Measurements from ENCODE around the gene YBEY.
"Not testable (repeated sequence)": the region's sequence is repeated elsewhere in the genome, so short reads cannot be mapped to it uniquely, and the experiment has no call there.

Gene YBEY

DNA sequence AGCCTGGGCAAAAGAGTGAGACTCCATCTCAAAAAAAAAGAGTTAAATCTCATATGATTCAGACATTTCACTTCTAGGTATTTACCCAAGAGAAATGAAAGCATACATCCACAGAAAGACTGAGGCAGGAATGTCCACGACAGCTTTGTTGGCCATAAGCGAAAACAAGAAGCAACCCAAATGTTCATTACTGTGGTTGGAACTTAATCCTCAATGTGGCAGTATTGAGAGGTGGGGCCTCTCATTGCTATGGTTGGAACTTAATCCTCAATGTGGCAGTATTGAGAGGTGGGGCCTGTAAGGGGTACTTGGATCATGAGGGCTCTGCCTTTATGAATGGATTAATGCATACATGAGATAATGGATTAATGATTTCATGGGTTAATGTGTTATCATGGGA, 22.3 kb downstream of the YBEY start:
- DNase-seq = no peak

DNA sequence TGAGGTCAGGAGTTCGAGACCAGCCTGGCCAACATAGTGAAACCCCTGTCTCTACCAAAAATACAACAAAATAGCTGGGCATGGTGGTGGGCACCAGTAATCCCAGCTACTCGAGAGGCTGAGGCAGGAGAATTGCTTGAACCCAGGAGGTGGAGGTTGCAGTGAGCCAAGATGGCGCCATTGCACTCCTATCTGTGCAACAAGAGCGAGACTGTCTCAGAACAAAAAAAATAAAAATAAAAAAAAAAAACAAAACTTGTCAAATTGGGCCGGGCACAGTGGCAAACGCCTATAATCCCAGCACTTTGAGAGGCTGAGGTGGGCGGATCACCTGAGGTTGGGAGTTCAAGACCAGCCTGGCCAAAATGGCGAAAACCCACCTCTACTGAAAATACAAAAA, 24.1 kb downstream of the YBEY start:
- not testable (repeated sequence) for DNase-seq

DNA sequence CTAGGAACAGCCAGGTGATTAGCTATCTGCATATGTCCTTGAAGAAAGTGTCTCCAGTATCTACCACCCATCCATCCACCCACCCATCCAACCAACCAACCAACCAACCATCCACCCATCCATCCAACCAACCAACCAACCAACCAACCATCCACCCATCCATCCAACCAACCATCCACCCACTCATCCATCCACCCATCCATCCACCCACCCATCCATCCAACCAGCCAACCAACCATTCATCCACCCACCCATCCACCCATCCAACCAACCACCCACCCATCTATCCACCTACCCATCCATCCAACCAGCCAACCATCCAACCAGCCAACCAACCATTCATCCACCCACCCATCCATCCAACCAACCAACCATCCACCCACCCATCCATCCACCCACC, 25.4 kb downstream of the YBEY start:
- no peak for DNase-seq

DNA sequence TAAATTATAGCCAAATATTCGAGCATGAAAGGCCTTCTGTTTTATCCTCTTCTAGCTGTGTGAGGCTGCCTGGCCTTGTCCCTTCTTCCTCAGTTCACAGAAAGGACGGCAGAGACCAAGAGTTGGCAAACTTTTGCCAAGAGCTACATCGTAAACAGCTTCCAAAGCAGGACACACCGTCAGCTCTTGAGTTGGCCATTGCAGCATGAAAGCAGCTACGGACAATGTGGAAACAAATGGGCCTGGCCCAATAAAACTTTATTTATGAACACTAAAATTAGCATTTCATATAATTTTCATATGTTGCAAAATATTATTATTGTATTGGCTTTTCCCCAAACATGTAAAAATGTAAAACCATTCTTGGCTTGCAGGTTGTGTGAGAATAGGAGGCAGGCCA, 26.8 kb downstream of the YBEY start:
- DNase-seq = no peak

DNA sequence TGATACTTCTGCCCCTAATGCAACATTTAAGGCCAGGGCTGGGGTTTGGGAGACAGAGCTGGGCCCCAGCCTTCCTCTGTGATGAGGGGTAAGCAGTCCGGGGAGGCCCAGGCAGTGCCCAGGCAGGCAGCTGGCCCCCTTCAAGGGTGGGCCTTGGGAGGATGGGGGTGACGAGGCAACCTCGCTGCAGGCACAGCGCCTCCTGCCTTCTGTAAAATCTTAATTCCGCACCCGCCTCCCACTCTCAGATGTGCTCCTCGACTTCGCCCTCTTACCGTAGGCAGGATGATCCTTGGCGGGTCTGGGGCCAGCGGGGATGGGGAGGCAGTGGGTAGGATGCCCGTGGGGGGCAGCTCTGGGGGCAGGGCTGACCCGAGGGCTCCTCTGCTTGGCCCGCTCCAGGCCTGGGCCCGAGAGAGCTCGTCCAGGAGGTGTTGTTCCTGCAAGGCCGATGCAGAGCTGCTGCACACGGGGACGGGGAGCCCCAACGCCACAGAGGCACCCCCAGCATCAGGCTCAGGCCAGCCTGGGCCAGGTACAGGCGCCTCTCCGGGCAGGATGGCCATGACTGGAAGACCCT, 28.4 kb downstream of the YBEY start:
- no peak for DNase-seq

DNA sequence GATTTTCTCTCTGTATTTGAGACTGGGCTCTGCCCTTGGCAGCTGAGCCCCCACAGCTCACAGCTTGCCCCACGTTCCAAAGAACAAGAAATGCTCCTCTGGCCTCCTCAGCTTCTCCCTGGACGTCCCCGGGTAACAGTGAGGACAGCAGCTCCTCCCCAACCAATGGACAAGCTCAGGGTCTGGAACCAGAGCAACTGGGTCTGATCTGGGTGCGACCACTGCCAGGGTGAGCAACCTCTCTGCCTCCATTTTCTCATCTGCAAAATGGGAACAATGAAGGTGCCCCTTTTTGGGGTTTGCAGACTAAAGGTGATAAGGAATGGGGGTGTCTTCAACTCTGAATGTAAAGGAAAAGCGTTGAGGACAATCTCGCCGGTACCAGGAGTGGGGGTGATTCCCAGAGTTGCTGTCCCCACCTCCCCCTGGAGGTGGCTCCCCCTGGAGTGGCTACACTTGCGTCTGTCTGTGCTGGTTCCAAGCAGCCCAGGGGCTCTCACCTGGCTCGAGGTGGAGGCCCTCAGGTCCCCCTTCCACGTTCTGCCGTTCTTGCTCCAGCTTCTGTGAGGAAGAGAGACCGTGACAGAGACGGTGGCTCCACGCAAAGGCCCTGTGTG, 30.7 kb downstream of the YBEY start:
- no peak for DNase-seq

DNA sequence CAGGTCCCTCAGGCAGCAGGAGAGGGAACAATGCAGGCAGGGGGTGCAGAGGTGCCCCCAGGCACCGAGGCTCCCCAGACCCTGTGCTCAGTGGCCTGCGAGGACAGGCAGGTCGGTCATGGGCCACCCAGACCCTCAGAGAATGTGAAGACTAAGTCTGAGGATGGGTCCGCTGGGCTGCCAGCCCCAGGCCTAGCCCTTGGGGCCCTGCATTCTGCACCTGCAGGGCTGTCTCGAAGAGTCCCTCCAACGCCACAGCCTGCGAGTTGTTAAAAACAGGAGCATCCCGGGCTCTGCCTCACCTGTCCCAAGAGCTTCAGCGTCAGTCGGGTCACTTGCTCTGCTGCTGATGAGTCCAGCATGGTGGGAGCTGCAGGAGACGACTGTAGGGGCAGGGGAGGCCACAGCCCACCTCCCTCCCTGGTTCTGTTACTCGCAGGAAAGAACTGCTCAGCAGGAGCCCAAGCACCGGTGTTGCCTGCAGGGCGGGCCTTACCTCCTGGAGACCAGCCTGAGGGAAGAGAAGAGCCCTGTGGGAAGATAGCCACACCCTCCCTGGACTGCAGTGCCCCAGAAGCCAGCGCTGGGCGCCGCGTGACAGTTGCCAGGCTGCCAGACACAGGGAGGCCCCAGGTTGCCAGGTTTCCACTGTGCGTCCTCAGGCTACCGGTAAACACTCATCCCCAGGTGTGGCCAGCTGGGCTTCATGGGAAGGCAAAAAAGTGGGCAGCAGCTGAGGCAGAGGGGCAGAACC, 31.7 kb downstream of the YBEY start:
- no peak for DNase-seq

DNA sequence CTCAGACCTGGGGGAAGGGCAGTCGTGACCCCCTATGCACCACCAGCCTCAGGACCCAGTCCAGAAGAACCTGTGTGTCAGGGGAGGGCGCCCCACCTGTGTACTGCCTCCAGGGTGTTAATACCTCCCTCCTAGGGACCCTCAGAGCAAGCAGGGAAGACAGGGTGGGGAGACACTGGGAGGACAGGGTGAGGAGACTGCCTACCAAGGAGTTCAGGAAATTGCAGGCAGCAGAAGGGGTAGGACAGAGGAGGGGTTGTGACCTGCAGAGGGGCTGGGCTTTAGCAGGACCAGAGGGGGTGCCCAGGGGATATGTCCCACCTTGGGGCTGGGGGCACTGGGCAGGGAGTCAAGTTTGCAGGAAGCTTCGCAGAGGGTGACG, 32.3 kb downstream of the YBEY start:
- no peak for DNase-seq

DNA sequence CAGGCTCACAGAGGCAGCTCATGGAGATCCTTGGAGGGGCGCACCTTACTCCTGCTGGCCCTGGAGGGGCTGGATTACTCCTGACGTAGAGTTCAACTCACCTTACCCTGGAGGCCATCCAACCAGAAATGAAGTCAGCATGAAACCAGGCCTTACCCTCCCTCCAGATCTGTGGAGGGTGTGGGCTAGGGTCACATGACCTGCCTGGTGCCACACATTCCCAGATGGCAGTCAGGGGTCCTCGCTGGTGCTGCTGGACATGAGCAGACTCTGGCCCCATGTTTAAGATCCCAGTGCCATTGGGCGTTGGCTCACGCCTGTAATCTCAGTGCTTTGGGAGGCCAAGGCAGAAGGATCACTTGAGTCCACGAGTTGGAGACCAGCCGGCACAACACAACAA, 33.0 kb downstream of the YBEY start:
- no peak for DNase-seq

DNA sequence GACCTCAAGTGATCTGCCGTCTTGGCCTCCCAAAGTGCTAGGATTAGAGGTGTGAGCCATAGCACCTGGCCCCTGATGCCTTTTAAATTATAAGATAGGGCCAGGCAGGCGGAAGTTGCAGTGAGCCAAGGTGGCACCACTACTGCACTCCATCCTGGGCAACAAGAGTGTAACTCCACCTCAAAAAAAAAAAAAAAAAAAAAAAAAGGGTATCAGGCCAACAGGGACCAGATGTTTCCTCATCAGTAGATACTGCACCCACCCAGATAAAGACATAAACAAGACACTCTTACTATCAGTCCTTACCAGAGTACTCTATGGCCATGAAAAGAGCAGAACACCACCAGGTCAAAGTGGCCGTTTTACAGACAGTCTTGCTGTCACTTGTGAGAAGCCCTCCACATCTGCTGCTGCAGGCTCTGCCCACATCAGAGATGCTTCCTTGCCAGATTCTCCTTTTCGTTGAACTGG, 34.2 kb downstream of the YBEY start:
- no peak for DNase-seq

DNA sequence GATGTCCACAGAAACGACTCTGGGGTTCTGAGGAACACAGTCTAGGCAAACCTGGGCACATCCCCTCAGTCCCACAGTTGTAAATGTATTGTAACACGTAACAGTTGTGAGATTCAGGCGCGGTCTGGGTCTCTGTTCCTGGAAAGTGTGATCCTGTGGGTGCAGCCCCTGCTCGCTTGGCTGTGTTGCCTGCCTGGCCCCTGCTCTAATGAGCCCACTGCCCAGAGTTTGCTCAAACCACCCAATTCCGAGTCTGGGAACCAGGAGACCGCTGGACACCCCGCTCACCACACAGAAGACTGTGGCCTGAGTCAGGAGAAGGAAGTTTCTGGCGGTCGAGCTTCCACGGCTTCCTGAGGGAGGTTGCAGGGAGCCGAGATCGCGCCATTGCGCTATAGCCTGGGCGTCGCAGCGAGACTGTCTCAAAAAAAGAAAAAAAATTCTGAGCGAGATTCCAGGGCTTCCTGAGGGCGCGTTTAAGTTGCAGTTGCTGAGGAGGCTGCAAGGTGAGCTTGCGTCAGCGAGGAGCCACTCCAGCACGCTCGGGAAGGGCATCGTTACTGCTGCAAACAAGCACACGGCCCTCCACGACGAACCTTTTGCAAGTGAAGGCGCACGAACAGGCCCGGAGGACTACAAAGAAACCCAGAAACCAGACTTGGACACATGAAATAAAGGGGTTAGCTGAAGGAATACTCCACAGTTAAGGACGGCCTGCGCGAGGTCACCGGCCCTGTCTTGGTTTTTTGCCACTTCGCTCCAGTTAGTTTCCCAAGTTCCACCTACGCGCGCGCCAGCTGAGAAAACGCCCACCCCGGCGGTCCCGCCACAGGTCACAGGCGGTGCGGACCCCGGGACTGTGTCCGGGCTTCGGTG, 36.4 kb downstream of the YBEY start:
- peak in 1 of 2 experiments; percentile 21 for DNase-seq

DNA sequence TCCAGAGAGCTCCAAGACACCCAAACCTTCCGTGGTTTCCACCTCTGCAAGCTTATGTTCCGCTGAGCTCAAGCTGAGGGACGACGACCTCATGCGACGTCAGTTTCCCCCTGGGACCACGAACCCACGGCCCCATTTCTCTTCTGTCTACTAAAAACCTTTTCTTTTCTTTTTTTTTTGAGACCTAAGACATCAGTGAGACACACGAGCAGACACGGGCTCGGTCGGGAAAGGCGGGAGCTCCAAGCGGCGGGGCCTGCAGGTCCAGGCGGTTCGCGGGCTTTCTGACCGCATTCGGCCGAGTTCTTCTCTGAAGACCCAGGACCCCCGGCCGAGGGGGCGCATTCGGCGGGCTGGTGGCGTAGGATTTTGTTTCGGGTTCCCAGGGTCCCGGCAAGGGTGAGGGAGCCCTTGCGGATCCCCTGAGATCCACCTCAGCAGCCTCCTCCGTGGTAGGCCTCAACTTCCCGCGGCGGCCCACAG, 37.1 kb downstream of the YBEY start:
- no peak for DNase-seq

DNA sequence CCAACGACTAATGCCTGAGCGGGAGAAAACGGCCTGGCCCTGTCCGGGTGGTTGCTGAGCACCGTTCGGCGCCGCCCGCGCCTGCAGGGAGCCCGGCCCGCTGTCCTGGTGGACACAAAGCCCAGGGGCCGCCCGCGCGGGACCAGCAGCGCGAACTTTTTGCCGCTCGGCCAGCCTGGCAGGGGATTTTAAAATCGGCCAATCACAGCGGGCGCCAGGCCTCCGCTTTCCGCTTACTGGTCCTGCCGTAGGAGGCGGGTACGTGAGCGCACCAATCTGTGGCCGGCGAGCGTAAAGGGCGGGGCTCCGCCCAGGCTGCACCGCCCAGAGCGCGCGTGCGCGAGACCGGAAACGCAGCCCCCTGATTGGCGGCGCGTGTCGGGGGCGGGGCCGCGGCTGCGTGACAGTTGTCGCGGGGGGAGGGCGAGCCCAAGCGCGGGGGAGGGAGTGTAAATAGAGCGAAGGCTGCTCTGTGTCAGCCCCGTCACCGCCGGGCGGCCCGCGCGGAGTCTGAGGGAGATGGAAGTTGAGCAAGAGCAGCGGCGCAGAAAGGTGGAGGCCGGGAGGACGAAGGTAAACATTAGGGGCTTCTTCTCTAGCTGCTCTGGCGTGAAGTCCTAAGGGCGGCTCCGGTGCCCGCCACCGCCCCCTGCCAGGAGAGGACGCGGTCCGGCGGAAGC, 37.7 kb downstream of the YBEY start, which contains the start of the genes C21orf58 and PCNT:
Gene C21orf58 (minus strand): TSS at position 161 of the 680 bp plus-strand sequence. CDS start 1,132 bp downstream, outside the sequence.
Gene PCNT (plus strand): TSS at position 447 of the 680 bp plus-strand sequence. CDS start 73 bp downstream, at position 520.
- DNase-seq = peak; percentile 95 to 97

DNA sequence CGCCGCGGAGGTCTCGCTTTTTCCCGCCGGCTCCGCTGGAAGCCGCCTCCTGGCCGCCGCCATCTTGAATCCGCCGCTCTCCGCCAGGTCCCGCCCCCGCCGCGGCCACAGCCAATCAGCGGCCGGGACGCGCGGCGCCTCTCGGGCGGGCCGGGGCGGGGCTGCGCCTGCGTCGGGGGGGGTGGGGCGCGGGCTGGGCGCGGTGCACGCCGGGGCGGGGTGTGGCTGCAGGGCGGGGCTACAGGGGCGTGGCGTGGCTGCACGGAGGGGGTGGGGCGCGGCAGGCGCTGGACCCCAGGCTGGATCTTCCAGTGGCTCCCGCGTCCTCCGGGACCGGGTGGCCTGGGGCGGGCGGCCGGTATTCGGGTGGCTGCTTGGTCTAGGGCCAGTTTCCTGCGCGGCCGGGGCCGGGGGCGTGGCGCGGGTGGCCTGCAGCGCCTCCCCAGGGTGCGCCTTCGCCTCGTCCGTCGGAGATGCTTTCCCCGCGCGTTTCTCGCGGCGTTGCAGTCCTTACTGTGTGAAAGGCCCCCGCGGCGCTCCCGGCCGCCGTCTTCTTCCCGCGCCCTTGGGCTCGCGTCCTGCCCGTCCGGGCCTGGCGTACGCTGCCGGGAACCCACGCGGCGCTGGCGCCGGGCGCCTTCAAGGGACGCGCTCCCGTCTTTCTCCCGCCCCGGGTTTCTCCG, 38.4 kb downstream of the YBEY start:
- DNase-seq = peak; percentile 56 to 58

DNA sequence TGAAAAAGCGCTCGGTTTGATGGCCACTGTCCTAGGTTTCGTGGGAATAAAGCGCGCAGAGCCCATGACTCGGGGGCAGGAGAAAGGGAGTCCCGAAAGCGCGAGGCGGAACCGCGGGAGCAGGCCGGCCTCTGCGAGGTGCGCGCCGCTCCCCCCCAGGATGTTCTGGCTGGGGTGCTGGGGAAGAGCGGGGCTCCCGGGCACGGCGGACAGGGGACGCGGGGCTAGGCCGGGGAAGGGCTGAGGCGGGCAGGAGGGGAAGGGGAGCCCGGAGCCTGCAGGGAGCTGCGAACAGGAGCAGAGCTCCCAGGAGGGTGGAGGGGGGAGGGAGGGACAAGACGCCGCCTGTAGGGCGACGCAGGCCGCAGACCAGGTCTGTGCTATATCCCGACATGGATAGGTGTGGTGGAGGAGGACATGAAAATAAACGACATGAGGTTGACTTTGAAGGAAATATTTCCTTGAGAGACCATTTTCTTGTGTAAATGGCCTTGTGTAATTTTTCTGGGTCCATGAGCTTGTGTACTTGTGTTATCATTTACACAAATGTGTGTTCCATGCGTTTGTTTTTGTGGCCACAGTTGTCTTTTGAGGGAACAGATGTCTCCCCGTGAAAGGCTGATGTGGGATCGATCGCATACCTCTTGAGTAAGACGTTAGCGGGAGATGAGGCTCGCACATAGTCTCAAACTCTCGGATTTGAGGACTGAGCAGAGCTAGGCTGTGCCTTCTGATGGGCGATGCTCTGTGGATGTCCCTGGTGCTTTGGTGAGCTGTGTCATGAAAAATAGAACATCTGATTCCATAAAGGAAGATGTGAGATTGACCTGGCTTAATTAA, 39.2 kb downstream of the YBEY start:
- peak in 1 of 2 experiments; percentile 58 for DNase-seq

DNA sequence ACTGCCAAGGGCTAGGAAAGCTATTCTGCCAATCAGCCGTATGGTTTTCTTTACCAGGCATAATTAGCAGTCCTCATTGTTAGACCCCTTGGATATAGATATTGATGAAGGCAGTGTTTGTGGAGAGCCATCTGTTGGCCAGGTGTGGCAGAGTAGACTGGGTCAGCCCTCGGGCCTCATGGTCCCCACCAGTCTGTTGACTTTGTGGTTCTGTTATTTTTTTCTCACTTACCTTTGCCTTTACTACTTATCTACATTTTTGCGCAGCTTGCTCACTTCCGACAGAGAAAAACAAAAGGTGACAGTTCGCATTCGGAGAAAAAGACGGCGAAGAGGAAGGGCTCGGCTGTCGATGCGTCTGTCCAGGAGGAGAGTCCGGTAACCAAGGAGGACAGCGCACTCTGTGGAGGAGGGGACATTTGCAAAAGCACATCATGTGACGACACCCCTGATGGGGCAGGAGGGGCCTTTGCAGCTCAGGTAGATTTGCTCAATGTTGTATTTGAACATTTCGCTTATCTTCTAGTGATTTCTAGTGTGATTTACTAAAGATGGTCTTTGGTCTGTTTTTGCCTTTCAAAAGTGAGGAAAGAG, 40.1 kb downstream of the YBEY start:
- no peak for DNase-seq

DNA sequence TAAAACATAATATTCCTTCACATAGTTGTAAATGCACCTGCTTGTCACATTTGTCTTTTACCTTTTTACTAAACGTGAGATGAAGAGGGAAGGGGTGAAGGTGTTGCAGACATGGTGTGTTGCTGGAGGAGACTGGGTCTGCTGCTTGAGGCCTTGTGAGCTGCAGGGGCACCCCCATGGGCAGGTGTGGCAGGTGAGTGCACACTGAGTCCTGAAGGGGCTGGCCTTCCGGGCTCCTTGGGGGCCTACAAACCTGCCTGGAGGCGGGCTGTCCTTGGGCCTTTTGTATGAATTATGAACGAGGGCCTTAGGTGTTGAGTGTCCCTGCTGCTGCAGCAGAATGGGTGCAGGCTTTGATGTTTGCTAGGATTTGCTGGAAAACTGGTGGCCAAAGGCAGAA, 41.6 kb downstream of the YBEY start:
- DNase-seq = no peak

DNA sequence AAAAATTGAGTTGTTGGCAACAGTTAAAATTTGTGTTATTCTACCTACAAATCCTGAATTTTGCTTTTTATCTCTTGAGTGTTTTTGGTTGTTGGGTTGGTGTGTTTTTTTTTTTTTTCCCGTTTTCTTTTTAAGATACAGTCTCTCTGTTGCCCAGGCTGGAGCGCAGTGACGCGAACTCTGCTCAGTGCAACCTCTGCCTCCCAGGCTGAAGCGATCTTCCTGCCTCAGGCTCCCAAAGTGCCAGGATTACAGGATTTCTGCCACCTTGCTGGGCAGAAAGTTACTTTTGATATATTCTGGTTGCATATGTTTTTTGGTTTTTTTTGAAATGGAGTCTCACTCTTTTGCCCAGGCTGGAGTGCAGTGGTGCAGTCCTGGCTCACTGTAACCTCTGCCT, 42.0 kb downstream of the YBEY start:
- no peak for DNase-seq

DNA sequence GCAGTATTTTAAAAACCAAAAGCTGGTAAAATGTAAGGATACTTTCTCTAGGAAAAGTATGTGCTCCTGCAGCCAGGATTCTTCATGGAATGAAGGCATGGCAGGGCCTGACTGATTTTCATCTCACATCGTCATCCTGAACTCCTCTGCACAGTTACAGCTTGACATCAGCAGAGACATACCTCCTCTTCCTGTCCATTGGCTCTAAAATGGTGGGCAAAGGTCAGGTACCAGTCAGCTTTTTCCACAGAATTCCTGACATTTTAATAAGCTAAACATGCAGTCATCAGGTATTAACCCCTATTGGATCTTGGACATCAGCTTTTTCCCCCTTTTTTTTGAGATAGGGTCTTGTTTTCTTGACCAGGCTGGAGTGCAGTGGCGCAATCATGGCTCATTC, 43.7 kb downstream of the YBEY start:
- no peak for DNase-seq
